Adipose tissue (tissue), 3 donors: ENCODE data around the gene EBPL. TPM values are rescaled to one million over a fixed set of nuclear protein-coding genes. Genes with fewer than 3 reads are reported as not detected.
"Not testable (repeated sequence)": the region's sequence is repeated elsewhere in the genome, so short reads cannot be mapped to it uniquely, and the experiment has no call there.

Experiments
- H3K27ac ChIP-seq: one replicate; pipeline ENCODE4 v1.5.1; 2013; ENCODE audit warnings: low read depth, low read length
- WGBS, 3 donors: extraction: QIAGEN DNeasy Blood & Tissue Kit; methylation state at CpG; one replicate each; pipeline ENCODE4 v1.1.7; 2013; 5-methylcytosine and 5-hydroxymethylcytosine counted together
- polyA plus RNA-seq, 3 donors: library from polyadenylated mRNA; stranded (reverse); fragments of 200-250 nt; gene quantifications; one replicate each; pipeline ENCODE4 v1.2.3, GENCODE V29; 2013
- donor health status: healthy with polysubstance abuse.
- donor health status: Bipolar disorder and iron deficiency.
- donor health status: healthy.

Gene EBPL
- polyA plus RNA-seq, 3 donors, result 29.7 to 53.3 (median 36.9) TPM

GRCh38 chr13:49616676-49617065 lies 74.6 kb downstream of the EBPL start:
- WGBS, 3 donors, result 87 to 91% (median 90%) methylated on average over 3 of the region's 3 CpGs
- H3K27ac ChIP-seq, result no peak overlapping the region

- H3K27ac ChIP-seq, result no peak overlapping the region
These were observed 75.2 kb downstream of the EBPL start for GRCh38 chr13:49615836-49616675.

GRCh38 chr13:49612042-49612441 lies 79.2 kb downstream of the EBPL start:
- WGBS, 3 donors, result 90 to 99% (median 98%) methylated on average over 3 of the region's 3 CpGs
- H3K27ac ChIP-seq, result not testable (repeated sequence)

More at GRCh38 chr13:49615836-49616675, 75.2 kb downstream of the EBPL start:
- WGBS, 3 donors, result 46 to 76% (median 47%) methylated on average over 8 of the region's 8 CpGs

Other genes with a start within 250 kb of the EBPL start
- gene CAB39L, start 247.4 kb downstream of the EBPL start, polyA plus RNA-seq, result 10 to 100 TPM in 1 of 3 donors, 1 to 10 TPM in 2; 3.8 to 22.6 (median 6.1) TPM
- gene SETDB2, start 247.2 kb downstream of the EBPL start, polyA plus RNA-seq, result 1 to 10 TPM; 1.8 to 4.7 (median 2.5) TPM
- gene PHF11, start 195.5 kb downstream of the EBPL start, polyA plus RNA-seq, result 10 to 100 TPM; 24.0 to 40.5 (median 27.3) TPM
- 1 to 10 TPM; 4.9 to 9.1 (median 6.4) TPM for gene RCBTB1, start 105.9 kb downstream of the EBPL start, polyA plus RNA-seq
- gene ARL11, start 63.0 kb downstream of the EBPL start, polyA plus RNA-seq, result 1 to 10 TPM in 1 of 3 donors, under 1 TPM in 2; 0.18 to 4.2 (median 0.80) TPM
- 10 to 100 TPM in 2 of 3 donors, 1 to 10 TPM in 1; 5.9 to 16.8 (median 14.2) TPM for gene KPNA3, start 101.2 kb upstream of the EBPL start, polyA plus RNA-seq
- 1 to 10 TPM; 3.1 to 6.7 (median 4.7) TPM for gene SPRYD7, start 244.9 kb upstream of the EBPL start, polyA plus RNA-seq